22Rv1 (cell line): ENCODE data around the gene TMEM132D.

Source experiments
- CTCF ChIP-seq: fragments of 450-650 bp; IDR thresholded peaks from 2 replicates; pipeline ENCODE4 v1.5.1; 2017; ENCODE audit warnings: mild to moderate bottlenecking
- ZFX ChIP-seq: fragments of 450-650 bp; IDR thresholded peaks from 2 replicates; pipeline ENCODE4 v1.6.1; 2017; ENCODE audit warnings: antibody characterized with exemption, borderline replicate concordance

GRCh38 chr12:129670256-129670920 is 233.4 kb downstream of the TMEM132D start:
- TF ChIP-seq CTCF (no peak), ZFX (no peak)
